ENCODE data around the gene SKIDA1. TPM values are rescaled to one million over a fixed set of nuclear protein-coding genes. Genes with fewer than 3 reads are reported as not detected.

SKIDA1 gene
- total and polyA plus RNA-seq, 11 donors, result 0.61 to 5.4 (median 3.1) TPM

DNA sequence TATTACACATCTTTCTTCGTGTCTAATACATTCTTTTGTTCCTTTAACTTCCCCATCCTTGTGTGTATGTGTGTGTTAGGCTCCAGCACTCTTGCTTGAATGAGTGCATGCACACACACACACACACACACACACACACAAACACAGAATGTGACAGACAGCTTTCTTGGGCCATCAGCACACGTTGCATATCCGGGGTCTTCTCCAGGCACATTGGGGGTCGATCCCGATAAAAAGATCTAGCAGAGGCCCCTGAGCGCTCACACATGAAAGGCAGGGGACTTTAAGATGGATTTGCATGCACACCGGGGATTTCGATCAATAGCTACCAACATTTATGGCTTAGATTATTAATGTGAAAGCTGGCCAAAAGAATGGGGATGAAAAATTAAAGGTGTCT is 4.5 kb downstream of the SKIDA1 start:
- H3K4me1 ChIP-seq, result peaks cover 0 to 48% (median 15%) of the 10 kb centered on the region in 12 donors
- TF ChIP-seq POLR2A (IDR thresholded peaks at IDR 0.05), result no peak
- TF ChIP-seq, protein P1, sequence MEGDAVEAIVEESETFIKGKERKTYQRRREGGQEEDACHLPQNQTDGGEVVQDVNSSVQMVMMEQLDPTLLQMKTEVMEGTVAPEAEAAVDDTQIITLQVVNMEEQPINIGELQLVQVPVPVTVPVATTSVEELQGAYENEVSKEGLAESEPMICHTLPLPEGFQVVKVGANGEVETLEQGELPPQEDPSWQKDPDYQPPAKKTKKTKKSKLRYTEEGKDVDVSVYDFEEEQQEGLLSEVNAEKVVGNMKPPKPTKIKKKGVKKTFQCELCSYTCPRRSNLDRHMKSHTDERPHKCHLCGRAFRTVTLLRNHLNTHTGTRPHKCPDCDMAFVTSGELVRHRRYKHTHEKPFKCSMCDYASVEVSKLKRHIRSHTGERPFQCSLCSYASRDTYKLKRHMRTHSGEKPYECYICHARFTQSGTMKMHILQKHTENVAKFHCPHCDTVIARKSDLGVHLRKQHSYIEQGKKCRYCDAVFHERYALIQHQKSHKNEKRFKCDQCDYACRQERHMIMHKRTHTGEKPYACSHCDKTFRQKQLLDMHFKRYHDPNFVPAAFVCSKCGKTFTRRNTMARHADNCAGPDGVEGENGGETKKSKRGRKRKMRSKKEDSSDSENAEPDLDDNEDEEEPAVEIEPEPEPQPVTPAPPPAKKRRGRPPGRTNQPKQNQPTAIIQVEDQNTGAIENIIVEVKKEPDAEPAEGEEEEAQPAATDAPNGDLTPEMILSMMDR (IDR thresholded peaks at IDR 0.05), result no peak
- ATAC-seq (no peak), DNase-seq (no peak)
- 62 to 73% (median 67%) methylated on average over 8 of the region's 8 CpGs for WGBS, 4 donors
- intact Hi-C loops (cut with DNase I), result loop anchor here in 2 of 10 donors (10.0 kb wide), 2 partner anchors 794 to 804 kb away; partner anchors contain the start of genes BMI1 (in 1 of the 2) and COMMD3 (in 1 of the 2)
- H3K4me3 ChIP-seq, result peak overlapping the region in 2 of 12 donors; percentile 62 to 72
- H3K27me3 ChIP-seq, result peaks cover 0 to 32% (median 0%) of the 10 kb centered on the region in 9 donors
- no peaks in the 10 kb centered on the region for H3K36me3 ChIP-seq
- no peaks in the 10 kb centered on the region for H3K9me3 ChIP-seq
- peak overlapping the region in 11 of 12 donors; percentile 71 to 90 (median 85) for H3K27ac ChIP-seq

DNA sequence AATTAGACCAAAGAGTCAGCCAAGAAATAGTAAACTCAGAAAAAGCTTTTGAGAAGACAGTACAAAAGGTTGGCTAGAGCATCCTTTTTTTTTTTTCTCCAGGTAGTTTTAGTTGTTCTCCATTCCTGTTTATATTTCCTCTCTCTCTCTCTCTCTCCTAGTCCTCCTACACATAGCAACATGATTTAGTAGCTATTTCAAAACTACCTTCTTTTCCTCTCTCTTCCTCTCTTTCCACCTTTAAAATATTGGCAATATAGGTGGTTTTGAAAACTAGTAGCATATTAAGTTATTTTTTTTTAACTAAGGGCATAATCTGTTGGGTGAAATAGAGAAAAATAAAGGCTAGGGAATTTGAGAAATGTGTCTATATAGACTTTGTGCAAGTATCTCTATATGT is 5.0 kb downstream of the SKIDA1 start:
- peak overlapping the region in 11 of 12 donors; percentile 20 to 80 (median 72) for H3K4me3 ChIP-seq
- H3K4me1 ChIP-seq, result peaks cover 0 to 52% (median 16%) of the 10 kb centered on the region in 12 donors
- ATAC-seq (no peak), DNase-seq (no peak)
- H3K27ac ChIP-seq, result peak overlapping the region; percentile 59 to 90 (median 84)
- TF ChIP-seq, protein P1 (IDR thresholded peaks at IDR 0.05), result no peak
- no peak for TF ChIP-seq POLR2A (IDR thresholded peaks at IDR 0.05)
- H3K9me3 ChIP-seq, result no peaks in the 10 kb centered on the region
- no peaks in the 10 kb centered on the region for H3K36me3 ChIP-seq
- intact Hi-C loops (cut with DNase I), result loop anchor here in 2 of 10 donors (10.0 kb wide), 2 partner anchors 794 to 804 kb away; partner anchors contain the start of genes BMI1 (in 1 of the 2) and COMMD3 (in 1 of the 2)
- peaks cover 0 to 36% (median 0%) of the 10 kb centered on the region in 9 donors for H3K27me3 ChIP-seq

DNA sequence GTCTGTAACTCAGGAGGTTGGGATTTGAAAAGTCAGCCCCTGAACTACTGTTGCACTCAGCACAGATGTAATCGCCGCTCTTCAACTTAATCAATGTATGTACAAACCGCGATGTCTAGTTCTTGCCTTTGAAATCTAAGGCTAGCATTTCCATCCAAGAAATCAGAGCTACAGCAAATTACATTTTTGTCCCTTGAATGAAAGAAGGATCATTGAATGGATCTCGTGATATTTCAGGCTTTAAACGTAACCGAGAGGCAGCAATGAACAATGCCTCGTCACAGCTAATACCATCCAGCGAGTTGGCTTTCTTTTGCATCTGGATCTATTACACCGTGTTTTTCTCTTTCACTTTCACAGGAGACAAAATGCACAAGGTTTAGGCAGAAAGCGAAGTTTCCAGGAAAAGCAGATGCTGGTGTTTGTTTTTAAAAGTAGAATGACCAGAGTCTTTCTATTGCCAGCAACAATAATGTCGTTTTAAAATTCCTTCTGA is 5.5 kb downstream of the SKIDA1 start:
- H3K4me3 ChIP-seq, result peak overlapping the region; percentile 20 to 80 (median 70)
- TF ChIP-seq, protein P1 (IDR thresholded peaks at IDR 0.05), result no peak
- TF ChIP-seq POLR2A (IDR thresholded peaks at IDR 0.05), result no peak
- H3K27ac ChIP-seq, result peak overlapping the region; percentile 59 to 90 (median 84)
- H3K27me3 ChIP-seq, result peaks cover 0 to 41% (median 0%) of the 10 kb centered on the region in 9 donors
- intact Hi-C loops (cut with DNase I), result loop anchor here in 4 of 10 donors (5.0 to 10.0 kb wide), 4 partner anchors 155 to 805 kb away; partner anchors contain the start of genes BMI1 (in 1 of the 4) and COMMD3 (in 1 of the 4)
- DNase-seq (no peak), ATAC-seq (peak in 1 of 4 donors; percentile 26)
- H3K9me3 ChIP-seq, result no peaks in the 10 kb centered on the region
- no peaks in the 10 kb centered on the region for H3K36me3 ChIP-seq
- 3 to 6% (median 4%) methylated on average over 12 of the region's 12 CpGs for WGBS, 4 donors
- peaks cover 0 to 52% (median 17%) of the 10 kb centered on the region in 12 donors for H3K4me1 ChIP-seq

DNA sequence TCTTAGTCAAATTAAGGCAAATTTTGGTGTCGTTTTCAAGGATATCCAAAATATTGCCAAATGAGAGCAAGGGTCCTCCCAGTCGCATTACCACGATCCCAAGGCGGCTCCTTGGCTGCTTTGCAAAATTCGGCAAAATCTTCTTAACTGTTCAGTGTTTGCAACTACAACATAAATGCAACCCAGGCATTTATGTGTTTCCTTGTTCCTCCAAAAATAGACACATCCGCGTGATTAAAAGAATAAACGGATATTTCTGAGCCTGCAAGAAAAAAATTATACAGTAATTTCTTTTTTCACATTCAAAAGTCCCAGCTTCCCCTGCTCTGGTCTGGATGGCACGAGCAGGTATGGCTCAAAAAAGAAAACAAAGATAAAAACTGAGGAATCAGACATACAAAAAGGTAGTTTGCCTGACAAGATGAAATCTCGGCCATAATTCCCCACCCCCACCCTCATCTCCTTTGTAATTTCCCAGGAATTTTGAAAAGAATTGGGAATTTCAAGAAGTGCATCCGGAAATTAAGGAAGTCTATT is 6.0 kb downstream of the SKIDA1 start:
- ATAC-seq (no peak), DNase-seq (no peak)
- Histone ChIP-seq H3K4me3 (peak overlapping the region; percentile 20 to 80 (median 70)), H3K9me3 (no peaks in the 10 kb centered on the region), H3K27me3 (peaks cover 0 to 47% (median 0%) of the 10 kb centered on the region in 9 donors), H3K36me3 (no peaks in the 10 kb centered on the region), H3K4me1 (peaks cover 0 to 52% (median 17%) of the 10 kb centered on the region in 12 donors), H3K27ac (peak overlapping the region; percentile 59 to 90 (median 84))
- WGBS, 4 donors, result 9 to 24% (median 15%) methylated on average over 11 of the region's 11 CpGs
- TF ChIP-seq POLR2A (IDR thresholded peaks at IDR 0.05), result no peak
- TF ChIP-seq, protein P1 (IDR thresholded peaks at IDR 0.05), result no peak
- intact Hi-C loops (cut with DNase I), result loop anchor here in 2 of 10 donors (5.0 to 10.0 kb wide), 2 partner anchors 155 to 213 kb away; no protein-coding TSS in a partner anchor
